Keratinocyte (primary cell): ENCODE measurements around the gene C1orf122.
A peak's percentile ranks its signal among the peaks of the same experiment; 100 is the strongest.

Source experiments
- CTCF ChIP-seq, 3 experiments: IDR thresholded peaks in 1 of 3; conservative IDR thresholded peaks in 1 of 3; optimal IDR thresholded peaks in 1 of 3; 2 replicates in 2 of 3; 3 replicates in 1 of 3; pipeline versions ENCODE3 to v1.5.1; 2011; ENCODE audit warnings: low read length in 3 of 3, mild to moderate bottlenecking in 3 of 3, moderate library complexity in 2 of 3, control low read depth in 1 of 3, inconsistent platforms in 1 of 3; ENCODE audit not compliant: insufficient read depth in 2 of 3; ENCODE audit errors: extremely low read depth in 1 of 3
- EZH2 ChIP-seq: IDR thresholded peaks from one replicate; pipeline ENCODE4 v1.6.1; 2012; ENCODE audit warnings: inconsistent platforms, mild to moderate bottlenecking, low read length, moderate library complexity

GRCh38 chr1:37765916-37766664 is 41.5 kb upstream of the C1orf122 start:
- TF ChIP-seq EZH2 (peak; percentile 75), CTCF (optimal IDR thresholded peaks at IDR 0.05 in 1 of 3, IDR thresholded peaks at IDR 0.05 in 1 of 3, conservative IDR thresholded peaks at IDR 0.05 in 1 of 3; ENCODE audit: extremely low read depth in 1 of 3, insufficient read depth in 2 of 3, low read length in 3 of 3) (peak in 1 of 3 experiments; percentile 35)
